GM19239 (cell line): ENCODE results near the gene MT1X.

Experiments
- DNase-seq: peaks from one replicate; pipeline ENCODE4 v3.0.0; 2011; ENCODE audit warnings: low spot score; ENCODE audit not compliant: insufficient read length
- FAIRE-seq: peaks from 2 replicates; lab custom pipeline; 2011; peaks lifted over from hg19 to GRCh38; lab: Jason Lieb, UNC

Gene MT1X

DNA sequence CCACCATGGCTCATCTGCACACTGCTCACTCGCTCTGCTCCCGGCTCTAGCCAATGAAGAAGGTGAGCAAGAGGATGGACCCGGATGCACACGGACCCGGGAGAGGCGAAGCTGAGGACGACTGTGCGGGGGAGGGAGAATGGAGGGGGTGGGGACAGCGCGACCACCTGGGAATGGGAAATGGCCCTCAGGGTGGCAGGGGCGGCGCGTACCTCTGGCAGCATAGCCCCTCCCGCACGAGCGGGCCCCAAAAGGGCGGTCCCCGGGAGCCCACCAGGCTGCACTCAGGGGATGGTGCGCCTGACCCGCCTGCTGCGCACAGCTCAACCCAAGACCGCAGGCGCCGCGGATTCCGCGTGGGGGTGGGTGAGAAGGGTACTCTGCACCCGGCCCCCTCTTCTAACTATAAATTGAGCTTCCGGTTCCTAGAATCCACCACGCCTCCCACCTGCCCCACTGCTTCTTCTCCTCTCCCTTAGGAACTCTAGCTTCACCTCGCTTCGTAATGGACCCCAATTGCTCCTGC lies 6.5 kb upstream of the MT1X start:
- FAIRE-seq: no peak
- no peak for DNase-seq

DNA sequence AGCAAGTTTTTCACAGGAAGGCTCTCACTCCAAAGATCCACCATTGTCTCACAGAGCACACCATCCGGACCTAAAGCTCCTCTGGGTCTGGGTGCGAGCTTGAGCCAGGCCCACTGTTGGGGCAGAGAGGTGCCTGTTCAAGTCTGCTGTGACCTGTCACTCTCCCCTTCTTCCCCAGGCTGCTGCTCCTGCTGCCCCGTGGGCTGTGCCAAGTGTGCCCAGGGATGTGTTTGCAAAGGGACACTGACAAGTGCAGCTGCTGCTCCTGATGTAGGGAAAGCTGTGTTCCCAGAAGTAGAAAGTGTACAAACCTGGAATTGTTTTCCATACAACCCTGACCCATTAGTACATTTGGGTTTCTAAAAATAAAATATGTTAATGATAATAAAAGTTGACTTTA lies 4.8 kb upstream of the MT1X start:
- FAIRE-seq (no peak), DNase-seq (no peak)

DNA sequence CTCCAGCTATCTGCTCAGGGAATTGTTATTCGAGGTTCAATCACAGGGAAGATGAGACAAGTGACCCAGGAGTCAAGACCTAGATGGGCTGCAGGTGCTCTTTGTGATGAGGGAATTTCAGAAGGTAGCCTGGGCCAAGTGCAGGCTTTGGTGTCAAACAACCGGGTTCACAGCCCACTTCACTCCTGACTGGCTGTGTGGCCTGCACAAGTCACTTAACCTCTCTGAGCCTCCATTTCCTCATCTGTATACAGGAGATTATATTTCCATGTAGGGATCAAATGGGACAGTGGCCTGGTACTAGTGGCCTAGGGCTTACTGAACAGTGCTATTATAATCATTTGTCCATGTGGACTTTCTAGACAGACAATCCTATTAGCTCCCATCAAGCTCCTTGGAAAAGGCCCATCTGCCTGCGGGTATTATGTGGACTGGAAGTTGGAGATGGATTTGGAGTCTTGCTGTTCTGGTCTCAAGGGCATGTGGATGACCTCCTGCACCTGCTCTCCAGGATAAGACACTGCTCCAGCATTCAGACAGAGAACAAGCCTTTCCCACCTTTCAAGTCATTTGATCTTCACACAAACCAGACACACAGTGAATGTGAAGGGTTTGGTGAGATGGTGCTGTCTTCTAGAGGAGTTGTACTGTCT lies 3.1 kb upstream of the MT1X start:
- no peak for FAIRE-seq
- no peak for DNase-seq

DNA sequence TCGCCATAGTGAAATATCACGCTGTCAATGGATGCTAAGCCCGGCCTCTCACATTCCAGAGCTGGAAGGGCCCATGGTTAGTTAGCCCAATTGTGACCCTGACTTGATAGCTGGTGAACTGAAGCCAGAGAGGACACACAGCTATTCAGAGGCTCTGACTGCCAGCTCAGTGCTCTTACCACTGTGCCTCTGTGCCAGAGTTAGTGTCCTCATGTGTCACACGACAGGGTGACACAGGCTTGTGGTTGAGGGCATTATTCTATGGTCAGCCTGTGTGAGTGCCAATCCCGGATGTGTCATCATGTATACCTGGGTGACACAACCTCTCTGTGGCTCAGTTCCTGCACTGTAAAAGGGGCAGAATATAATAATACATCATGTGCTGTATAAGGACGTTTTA lies 2.5 kb upstream of the MT1X start:
- FAIRE-seq (no peak), DNase-seq (no peak)

DNA sequence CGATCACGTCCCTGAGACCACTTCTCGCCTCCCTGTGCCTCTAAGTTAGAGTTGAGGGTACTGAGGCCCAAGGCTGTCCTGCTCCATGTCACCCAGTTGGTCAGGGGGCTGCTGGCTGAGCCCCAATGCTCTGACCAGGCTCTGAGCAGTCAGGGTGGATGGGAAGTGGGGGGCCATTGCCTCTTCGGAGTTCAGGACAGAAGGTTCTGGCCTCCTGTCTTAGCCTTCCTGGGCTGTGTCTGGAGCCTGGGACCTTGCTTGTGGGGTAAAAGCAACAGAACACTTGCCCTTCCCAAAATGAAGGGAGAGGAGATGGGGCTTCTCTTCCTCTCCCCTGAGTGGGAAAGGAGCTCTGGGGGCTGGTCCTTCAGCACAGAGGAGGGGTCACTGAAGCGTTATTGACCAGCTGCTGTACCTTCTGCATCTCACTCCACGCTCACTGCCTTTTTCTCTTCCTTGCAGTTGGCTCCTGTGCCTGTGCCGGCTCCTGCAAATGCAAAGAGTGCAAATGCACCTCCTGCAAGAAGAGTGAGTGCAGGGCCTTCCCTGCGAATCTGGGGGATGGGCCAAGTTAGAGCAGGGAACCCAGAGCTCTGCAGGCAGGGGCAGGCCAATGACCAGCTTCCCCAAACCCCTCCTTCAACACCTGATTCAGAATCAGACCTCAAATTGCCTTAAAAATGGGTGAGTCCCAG lies 580 bp downstream of the MT1X start:
- DNase-seq (no peak), FAIRE-seq (no peak)

DNA sequence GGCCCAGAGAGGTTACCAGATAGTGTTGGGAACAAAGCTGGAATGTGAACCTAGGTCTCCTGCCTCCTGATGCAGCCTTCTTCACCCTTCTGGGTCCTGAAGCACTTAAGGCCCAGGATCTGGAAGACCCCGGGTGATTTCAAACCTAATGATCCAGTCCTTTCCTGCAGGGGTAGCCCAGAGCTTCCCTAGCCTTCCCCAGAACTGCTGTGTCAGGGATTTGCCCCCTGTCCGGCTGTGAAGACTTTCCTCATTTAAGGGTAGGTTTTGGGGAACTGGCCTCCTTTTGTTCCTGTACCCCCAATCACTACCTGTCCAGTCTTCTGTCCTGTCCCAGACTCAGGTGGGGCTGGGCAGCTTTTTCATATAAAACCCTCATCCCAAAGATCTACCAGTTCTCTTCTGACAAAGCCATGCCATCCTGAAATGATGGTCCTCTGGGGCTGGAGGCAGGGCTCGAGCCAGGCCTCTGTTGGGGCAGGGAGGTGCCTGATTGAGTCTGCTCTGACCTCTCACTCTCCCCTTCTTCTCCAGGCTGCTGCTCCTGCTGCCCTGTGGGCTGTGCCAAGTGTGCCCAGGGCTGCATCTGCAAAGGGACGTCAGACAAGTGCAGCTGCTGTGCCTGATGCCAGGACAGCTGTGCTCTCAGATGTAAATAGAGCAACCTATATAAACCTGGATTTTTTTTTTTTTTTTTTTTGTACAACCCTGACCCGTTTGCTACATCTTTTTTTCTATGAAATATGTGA lies 1.3 kb downstream of the MT1X start:
- FAIRE-seq (no peak), DNase-seq (no peak)

DNA sequence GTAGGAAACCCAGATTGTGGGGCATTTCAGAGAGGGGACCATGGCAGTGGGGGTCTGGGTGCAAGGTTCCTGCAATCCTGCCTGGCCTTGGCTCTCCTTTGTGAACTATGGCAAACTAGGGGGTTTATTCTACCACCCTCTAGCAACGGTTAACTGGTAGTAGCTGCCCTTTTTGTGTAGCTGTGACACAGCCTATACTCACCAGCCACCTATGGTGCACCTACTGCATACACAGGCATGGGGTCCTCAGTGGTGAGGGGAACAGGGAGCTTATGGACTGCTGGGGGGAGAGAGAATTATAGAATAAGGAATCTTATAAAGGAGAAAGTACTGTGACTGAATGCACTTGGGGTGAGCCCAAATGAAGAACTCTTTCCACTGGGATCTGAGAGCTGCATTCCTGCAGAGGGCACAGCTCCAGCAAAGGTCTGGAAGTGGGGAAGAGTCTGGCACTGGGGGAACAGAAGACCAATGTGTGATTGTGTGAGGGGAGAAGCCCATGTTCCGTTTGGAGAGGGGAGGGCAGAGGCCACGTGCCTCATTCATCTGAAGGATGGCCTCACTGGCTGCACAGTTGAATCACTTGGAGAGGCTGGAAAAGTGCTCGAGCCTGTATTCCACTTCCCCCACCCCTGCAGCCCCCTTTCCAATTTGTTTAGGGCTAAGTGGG lies 2.1 kb downstream of the MT1X start:
- no peak for FAIRE-seq

DNA sequence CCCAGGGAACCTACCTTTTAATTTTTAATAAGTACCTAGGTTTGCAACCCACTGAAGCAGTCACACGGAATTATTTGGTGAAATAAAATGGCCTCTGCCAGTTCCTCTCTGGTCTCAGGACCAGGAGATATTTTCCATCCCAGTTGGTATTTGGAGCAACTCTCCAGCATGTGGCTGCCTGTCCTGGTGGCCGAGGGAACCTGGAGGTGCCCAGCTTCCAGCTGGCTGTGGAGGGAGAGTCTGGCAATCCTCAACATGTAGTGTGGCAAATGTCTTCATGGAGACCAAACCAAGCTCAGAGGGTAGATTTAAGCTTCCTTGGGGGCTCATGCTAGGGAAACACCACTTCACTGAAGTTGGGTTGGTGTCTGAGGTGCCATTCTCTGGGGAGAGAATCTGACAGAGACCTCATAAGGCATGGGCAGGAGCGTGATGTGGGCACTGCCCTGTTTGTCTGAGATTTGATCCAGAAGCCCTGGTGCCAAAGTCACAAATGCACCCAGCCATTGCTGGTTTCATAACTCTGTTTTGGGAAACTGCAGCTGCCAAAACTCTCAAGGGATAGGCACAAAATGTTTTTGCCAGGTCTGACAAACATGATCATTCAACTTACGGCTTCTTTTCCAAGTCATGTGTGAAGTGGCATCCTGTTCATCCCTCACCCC lies 2.8 kb downstream of the MT1X start:
- DNase-seq (no peak), FAIRE-seq (no peak)

More for the DNA sequence above, 2.1 kb downstream of the MT1X start:
- DNase-seq: no peak

DNA sequence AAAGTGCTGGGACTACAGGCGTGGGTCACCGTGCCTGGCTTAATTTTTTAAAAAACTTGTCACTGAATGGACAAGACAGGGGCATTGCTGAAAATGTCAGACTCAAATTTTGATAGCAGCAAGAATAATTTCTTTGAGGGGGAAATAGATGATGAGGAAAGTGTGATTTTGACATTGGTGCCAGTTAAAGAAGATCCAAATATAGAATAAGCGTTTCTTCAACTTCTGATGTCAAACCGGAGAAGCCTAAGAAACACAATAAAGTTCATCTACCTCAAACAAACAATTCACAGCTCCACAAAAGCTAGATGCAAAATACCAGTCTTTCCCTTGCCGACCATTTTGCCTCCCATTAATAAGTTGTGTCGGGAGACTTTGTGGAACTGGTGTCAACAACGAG lies 4.5 kb downstream of the MT1X start:
- FAIRE-seq (no peak), DNase-seq (no peak)

DNA sequence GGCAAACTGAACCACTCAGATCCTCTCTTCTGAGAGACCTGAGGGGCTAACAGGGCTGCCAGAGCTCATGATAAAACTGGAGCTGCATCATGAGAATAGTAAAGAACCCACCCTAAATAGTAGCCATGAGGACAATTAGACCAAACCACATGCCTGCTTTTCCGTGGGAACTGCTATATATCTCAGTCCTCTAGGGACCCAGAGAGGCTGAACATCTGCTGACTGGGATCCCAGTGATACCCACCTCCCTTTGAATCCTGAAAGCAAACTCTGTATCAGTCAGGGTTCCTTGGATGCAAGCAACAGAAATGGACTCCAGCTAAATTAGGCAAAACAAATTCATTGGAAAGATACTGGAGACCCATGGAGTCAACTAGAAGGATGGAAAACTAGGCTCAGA lies 6.5 kb downstream of the MT1X start:
- DNase-seq (no peak), FAIRE-seq (no peak)

DNA sequence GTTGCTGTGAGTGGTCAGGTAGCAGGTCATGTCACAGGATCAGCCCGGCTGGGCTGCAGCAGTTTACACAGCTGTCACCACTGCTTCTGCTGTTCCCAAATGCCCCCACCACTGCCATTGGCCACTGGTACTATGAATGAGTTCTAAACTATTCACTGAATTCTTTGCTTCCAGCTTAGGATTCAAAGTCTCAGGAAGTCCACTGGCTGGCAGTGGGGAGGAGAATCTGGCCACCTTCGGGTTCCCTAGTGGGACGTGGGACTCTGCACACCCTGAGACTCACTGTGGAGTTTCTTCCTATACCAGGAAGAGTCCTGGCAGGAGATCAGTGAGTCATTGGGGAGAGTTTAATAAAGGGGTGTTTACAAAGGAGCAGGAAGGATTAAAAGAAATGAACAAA lies 6.9 kb downstream of the MT1X start:
- DNase-seq: no peak
- FAIRE-seq: no peak

DNA sequence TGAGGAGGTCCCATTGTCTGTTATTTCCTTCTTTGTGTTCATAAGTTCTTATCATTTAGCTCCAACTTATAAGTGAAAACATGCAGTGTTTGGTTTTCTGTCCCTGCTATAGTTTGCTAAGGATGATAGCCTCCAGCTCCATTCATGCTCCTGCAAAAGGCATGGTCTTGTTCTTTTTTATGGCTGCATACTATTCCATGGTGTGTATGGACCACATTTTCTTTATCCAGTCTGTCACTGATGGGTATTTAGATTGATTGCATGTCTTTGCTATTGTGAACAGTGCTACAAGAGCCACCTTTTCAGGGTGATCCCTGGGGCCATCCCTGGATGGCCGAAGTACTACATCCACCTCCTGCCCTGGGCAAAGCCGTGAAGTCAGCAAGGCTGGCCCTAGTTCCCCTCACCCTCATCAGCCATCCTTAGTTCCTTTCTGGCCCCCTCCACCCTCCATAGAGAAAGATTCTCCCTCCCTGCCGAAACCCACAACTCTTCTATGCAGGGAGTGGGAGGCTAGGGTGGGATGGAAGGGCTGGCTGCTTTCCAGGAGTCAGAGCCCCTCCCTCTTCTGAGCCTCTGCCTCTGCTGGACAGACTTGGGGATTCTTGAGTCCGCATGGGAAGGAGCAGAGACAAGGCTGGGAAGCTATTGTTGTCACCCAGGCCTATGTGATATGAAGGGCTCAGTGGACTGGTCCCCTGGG lies 8.3 kb downstream of the MT1X start:
- no peak for FAIRE-seq
- DNase-seq: no peak

DNA sequence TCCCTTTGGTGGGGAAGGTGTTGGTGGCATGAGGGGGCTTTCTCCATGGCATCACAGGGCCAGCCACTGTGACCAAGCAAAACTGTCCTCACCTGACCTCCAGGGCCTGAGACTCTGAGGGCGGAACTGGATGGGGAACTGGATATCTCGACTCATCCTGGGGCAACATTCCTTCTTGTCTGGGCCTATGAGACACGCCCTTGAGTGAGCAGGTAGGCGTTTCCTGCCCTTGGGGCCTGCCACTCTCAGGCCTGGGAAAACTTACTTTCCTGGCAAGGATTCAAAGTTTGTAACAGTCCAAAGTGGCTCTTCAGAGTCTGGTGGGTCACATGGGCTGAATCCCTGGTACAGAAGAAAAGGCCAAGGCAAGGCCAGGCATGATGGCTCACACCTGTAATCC lies 9.6 kb downstream of the MT1X start:
- no peak for FAIRE-seq

DNA sequence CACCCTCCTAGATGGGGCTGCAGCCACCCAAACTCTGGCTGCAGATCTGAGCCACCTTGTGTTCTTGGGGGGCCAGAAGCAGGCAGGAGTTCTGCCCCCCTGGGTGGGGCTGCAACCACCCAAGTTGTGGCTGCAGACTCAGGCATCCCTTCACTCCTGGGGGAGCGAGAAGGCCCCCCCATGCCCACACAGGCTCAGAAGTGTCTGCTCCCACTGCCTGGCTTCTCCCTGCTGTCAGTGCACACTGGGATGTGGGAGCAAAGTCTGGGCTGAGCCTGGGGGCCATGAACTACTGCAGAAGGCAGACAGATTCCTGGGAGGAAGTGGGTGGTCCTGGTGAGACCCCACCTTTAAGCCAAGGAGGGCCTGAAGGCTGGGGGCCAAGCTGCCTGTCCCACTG lies 13.0 kb downstream of the MT1X start:
- DNase-seq (no peak), FAIRE-seq (no peak)

More for the DNA sequence above, 9.6 kb downstream of the MT1X start:
- DNase-seq: no peak

DNA sequence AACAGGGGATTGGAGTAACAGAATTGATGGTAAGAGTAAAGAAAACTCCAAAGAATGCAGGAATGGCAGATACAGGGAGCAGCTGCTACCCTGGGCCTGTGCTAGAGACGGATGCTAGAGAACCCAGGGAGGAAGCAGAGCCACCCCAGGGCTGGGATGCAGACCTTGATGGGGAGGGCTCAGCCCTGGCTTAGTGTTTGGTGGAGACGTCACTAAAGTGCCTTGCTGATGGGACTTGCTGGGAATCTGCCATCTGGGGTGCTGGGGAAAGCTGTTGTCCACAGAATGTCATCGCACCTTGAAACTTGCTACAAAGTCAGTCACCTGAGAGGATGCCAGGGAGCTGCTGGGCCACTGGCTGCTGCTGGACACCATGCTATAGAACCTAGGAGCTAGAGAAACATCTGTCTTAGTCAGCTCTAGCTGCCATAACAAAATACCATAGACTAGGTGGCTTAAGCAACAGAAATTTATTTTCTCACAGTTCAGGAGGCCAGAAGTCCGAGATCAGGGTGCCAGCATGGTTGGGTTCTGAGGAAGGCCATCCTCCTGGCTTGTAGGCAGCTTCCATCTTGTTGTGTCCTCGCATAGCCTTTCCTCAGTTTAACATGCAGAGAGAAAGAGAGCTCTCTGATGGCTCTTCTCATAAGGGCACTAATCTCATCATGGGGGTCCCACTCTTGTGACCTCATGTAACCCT lies 15.3 kb downstream of the MT1X start:
- FAIRE-seq: no peak
- no peak for DNase-seq

DNA sequence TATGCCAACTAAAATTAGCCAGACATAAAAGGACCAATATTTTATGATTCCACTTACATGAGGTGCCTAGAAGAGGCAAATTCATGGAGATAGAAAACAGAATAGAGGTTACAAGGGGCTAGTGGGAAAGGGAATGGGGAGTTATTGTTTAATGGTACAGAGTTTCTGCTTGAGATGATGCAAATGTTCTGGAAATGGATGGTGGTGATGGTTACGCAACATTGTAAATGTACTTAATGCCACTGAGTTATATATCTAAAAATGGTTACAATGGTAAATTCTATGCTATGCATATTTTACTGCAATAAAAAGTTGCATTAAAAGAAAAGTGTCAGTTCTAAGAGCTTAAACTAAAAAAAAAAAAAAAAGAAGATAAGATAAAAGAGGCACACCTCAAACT lies 17.9 kb downstream of the MT1X start:
- no peak for FAIRE-seq
- no peak for DNase-seq

DNA sequence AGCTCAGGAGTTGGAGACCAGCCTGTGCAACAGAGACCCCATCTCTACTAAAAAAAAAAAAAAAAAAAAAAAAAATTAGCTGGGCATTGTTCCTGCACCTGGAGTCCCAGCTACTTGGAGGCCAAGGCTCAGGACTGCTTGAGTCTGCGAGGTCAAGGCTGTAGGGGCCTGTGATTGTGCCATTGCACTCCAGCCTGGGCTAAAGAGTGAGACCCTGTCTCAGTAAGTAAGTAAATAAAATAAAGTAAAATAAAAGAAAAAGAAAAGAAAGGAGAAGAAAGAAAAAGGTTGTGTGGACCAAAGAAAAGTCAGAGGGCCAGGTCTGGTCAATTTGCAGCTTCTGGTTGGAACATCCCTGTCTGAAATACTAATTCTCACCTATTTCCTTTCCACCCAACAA lies 18.4 kb downstream of the MT1X start:
- DNase-seq (no peak), FAIRE-seq (no peak)

DNA sequence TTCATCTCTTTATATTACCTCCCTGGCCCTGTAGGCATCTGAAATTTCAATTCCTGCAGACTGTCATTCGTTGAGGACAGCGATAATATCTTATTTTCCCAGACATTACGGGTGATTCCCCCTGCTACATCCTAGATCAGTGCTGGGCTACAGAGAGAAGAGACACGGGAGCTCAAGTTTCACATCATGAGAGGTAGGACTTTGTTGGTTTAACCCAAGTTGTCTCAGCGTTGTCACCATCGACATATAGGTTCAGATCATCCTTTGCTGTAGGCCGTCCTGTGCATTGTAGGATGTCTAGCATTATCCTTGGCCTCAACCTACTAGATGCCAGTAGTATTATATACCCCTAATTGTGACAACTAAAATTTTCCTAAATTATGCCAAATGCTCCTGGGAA lies 19.3 kb downstream of the MT1X start:
- no peak for DNase-seq
- no peak for FAIRE-seq

DNA sequence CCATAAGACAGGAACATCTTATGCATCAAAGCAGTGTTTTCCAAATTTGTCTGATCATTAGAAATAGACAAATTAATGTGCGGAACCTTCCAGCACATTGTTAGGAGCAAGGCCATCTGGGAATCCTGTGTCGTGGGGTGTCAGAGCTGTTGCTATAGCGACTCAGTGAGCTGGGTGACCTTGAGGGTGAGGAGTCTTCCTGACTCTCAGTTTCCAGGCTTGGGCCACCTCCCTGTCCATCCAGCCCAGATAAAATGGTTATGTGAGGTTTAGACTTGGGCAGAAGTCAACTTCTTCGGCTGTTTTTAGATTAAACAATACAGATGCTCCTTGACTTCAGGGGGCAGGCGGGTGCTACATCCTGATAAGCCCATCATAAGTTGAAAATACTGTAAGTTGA lies 20.6 kb downstream of the MT1X start:
- no peak for FAIRE-seq
- DNase-seq: no peak
